HepG2 (cell line): ENCODE measurements around the gene TTLL11. TPM values are rescaled to one million over a fixed set of nuclear protein-coding genes. Genes with fewer than 3 reads are reported as not detected.

Experiments used
- NPAS2 ChIP-seq: sonication (generic); formaldehyde crosslinking; IDR thresholded peaks from 2 replicates; pipeline ENCODE4 v1.8.0; 2022; ENCODE audit warnings: mild to moderate bottlenecking, missing genetic modification reagents, borderline replicate concordance
- NR2F2 ChIP-seq: IDR thresholded peaks from 2 replicates; pipeline ENCODE4 v1.6.1; 2012; ENCODE audit warnings: low read depth, inconsistent platforms, borderline replicate concordance
- PITX1 ChIP-seq: sonication (generic); formaldehyde crosslinking; IDR thresholded peaks from 2 replicates; pipeline ENCODE4 v1.5.1; 2020; ENCODE audit warnings: mild to moderate bottlenecking, missing genetic modification reagents
- XRCC5 ChIP-seq: fragments of 200-400 bp; formaldehyde crosslinking; optimal IDR thresholded peaks from 2 replicates; pipeline ENCODE3; 2017; ENCODE audit warnings: mild to moderate bottlenecking, low read length
- ZFP90 ChIP-seq: sonication (generic); formaldehyde crosslinking; IDR thresholded peaks from 2 replicates; pipeline ENCODE4 v1.8.0; 2022; ENCODE audit warnings: missing genetic modification reagents, mild to moderate bottlenecking, inconsistent platforms, borderline replicate concordance
- ZFX ChIP-seq: sonication (generic); formaldehyde crosslinking; IDR thresholded peaks from 2 replicates; pipeline ENCODE4 v1.4.0; 2020; ENCODE audit warnings: mild to moderate bottlenecking, low read depth, missing genetic modification reagents, moderate library complexity
- ZNF12 ChIP-seq: sonication (generic); formaldehyde crosslinking; IDR thresholded peaks from 2 replicates; pipeline ENCODE4 v1.5.0; 2020; ENCODE audit warnings: missing genetic modification reagents
- ZNF430 ChIP-seq: sonication (generic); formaldehyde crosslinking; IDR thresholded peaks from 2 replicates; pipeline ENCODE4 v1.9.0; 2021; ENCODE audit warnings: mild to moderate bottlenecking, missing genetic modification reagents
- ZNF75D ChIP-seq: sonication (generic); formaldehyde crosslinking; IDR thresholded peaks from 2 replicates; pipeline ENCODE4 v1.8.1; 2023; ENCODE audit warnings: missing genetic modification reagents, mild to moderate bottlenecking, borderline replicate concordance
- polyA plus RNA-seq, 8 experiments: library from polyadenylated mRNA; depleted of rRNA in 3 of 8; stranded (reverse) in 7 of 8; unstranded in 1 of 8; fragments of >200 nt; fragmentation: Illumina TruSeq in 4 of 8; extraction: Trizol in 4 of 8; gene quantifications; 2 replicates each; pipeline versions ENCODE4 v1.2.1 to v1.2.3, GENCODE V29; 2011 to 2016; ENCODE audit warnings: low read depth in 4 of 8, missing spikeins in 1 of 8, mixed read lengths in 1 of 8; ENCODE audit not compliant: insufficient read depth in 1 of 8
- total RNA-seq, 5 experiments: library from RNA; depleted of rRNA; stranded (reverse); fragments of >200 nt; fragmentation: Illumina TruSeq; extraction: Trizol; gene quantifications; 2 replicates each; pipeline ENCODE4 v1.2.3, GENCODE V29; 2016; ENCODE audit warnings: low read depth in 1 of 5
- TF ChIP-seq, protein P1 (sequence below), 2 experiments: sonication (generic) in 1 of 2; formaldehyde crosslinking in 1 of 2; IDR thresholded peaks; 2 replicates each; pipeline versions ENCODE4 v1.5.1 to v1.6.1; 2011 to 2020; ENCODE audit warnings: borderline replicate concordance in 1 of 2, low read depth in 1 of 2, low read length in 1 of 2, mild to moderate bottlenecking in 1 of 2, missing genetic modification reagents in 1 of 2, moderate library complexity in 1 of 2
- TF ChIP-seq, protein P2 (sequence below): sonication (generic); formaldehyde crosslinking; IDR thresholded peaks from 2 replicates; pipeline ENCODE4 v1.4.0; 2020; ENCODE audit warnings: mild to moderate bottlenecking, missing genetic modification reagents

TTLL11 gene
- total and polyA plus RNA-seq, 2 of the 13 experiments (the other 11 are each of a cell fraction or from before 2014, with no cell fraction given): 4.5 to 5.2 TPM

DNA sequence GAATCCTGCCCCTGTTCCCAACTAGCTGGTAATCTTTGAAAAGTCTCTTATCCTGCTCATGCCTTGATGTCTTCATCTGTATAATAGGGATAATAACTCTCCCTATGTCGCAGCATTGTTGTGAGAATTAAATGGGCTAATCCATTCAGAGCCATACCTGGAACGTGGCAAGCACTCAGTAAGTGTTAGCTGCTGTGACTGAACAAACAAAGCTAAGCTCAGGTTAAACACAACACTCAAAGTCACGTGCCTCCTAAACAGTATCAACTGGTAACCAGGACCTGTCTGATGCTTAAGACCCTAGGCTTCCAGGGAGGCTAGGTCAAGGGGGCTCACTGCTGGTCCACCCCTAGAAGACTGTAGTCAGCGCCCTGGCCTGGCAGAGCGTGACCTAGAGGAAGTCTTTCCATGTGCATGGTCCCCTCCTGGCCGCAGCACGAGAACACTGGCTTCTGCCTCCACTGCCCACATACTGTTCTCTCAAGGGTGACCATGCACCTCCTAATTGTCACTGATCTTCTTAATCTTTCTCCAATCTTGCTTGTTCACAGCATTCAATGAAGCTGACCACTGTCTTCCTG, 211.1 kb downstream of the TTLL11 start (continued):
- TF ChIP-seq, protein P1, sequence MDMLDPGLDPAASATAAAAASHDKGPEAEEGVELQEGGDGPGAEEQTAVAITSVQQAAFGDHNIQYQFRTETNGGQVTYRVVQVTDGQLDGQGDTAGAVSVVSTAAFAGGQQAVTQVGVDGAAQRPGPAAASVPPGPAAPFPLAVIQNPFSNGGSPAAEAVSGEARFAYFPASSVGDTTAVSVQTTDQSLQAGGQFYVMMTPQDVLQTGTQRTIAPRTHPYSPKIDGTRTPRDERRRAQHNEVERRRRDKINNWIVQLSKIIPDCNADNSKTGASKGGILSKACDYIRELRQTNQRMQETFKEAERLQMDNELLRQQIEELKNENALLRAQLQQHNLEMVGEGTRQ (IDR thresholded peaks at IDR 0.05; ENCODE audit: low read depth, low read length): peak; percentile 43; the same call in 1 of the 2 replicates
- TF ChIP-seq, protein P1 (CRISPR knock-in tag; IDR thresholded peaks at IDR 0.05; ENCODE audit: borderline replicate concordance): no peak; the same call in 1 of the 2 replicates
- TF ChIP-seq ZNF430 (no peak), NPAS2 (CRISPR knock-in tag) (no peak), XRCC5 (no peak), ZNF75D (CRISPR knock-in tag) (no peak), ZNF12 (CRISPR knock-in tag) (peak; percentile 69), ZFP90 (CRISPR knock-in tag) (no peak), ZFX (CRISPR knock-in tag) (no peak), NR2F2 (no peak), PITX1 (CRISPR knock-in tag) (peak; percentile 93)
- TF ChIP-seq, protein P2, sequence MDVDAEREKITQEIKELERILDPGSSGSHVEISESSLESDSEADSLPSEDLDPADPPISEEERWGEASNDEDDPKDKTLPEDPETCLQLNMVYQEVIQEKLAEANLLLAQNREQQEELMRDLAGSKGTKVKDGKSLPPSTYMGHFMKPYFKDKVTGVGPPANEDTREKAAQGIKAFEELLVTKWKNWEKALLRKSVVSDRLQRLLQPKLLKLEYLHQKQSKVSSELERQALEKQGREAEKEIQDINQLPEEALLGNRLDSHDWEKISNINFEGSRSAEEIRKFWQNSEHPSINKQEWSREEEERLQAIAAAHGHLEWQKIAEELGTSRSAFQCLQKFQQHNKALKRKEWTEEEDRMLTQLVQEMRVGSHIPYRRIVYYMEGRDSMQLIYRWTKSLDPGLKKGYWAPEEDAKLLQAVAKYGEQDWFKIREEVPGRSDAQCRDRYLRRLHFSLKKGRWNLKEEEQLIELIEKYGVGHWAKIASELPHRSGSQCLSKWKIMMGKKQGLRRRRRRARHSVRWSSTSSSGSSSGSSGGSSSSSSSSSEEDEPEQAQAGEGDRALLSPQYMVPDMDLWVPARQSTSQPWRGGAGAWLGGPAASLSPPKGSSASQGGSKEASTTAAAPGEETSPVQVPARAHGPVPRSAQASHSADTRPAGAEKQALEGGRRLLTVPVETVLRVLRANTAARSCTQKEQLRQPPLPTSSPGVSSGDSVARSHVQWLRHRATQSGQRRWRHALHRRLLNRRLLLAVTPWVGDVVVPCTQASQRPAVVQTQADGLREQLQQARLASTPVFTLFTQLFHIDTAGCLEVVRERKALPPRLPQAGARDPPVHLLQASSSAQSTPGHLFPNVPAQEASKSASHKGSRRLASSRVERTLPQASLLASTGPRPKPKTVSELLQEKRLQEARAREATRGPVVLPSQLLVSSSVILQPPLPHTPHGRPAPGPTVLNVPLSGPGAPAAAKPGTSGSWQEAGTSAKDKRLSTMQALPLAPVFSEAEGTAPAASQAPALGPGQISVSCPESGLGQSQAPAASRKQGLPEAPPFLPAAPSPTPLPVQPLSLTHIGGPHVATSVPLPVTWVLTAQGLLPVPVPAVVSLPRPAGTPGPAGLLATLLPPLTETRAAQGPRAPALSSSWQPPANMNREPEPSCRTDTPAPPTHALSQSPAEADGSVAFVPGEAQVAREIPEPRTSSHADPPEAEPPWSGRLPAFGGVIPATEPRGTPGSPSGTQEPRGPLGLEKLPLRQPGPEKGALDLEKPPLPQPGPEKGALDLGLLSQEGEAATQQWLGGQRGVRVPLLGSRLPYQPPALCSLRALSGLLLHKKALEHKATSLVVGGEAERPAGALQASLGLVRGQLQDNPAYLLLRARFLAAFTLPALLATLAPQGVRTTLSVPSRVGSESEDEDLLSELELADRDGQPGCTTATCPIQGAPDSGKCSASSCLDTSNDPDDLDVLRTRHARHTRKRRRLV (CRISPR knock-in tag): no peak
